Stimulated activated CD4-positive, alpha-beta T cell treated with anti-CD3 and anti-CD28 coated beads, Interleukin-1b, Interleukin-23, amount 100 ng/mL, for 24 hours (primary cell): ENCODE results near the gene RUSF1.
"Not testable (repeated sequence)": the region's sequence is repeated elsewhere in the genome, so short reads cannot be mapped to it uniquely, and the experiment has no call there.

Source experiments
- DNase-seq, 4 experiments: peaks; one replicate each; pipeline ENCODE4 v3.0.0-alpha.2; 2020; ENCODE audit warnings: low read depth in 4 of 4, low spot score in 1 of 4

RUSF1 gene

DNA sequence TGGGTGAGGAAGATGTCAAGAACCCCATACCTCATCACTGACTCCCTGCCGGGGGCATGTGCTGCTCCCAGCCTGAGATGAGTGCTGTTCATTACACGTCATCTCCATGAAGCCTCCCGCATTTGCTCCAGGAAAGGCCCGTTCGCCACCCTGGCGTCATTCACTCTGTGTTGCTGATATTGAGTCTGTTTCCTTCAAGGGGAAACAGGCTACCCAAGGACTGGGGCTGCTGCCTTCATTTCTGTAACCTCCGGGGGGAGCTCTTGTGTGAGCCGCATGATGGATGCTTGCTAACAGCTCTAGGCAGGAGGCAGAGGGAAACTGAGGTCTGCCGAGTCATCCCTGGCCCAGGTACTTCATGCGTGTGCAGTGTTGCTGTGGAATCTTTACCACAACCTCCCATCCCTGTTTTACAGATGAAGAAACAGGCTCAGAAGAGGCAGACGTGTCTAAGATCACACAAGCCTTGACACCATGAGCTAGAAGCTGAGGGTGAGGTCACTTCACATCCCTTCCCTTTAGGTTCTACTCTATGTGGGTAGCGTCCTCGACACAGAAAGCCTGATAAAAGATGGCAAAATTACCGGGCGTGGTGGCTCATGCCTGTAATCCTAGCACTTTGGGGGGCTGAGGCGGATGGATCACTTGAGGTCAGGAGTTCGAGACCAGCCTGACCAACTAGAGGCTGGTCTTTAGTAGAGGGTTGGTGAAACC, 52.4 kb downstream of the RUSF1 start:
- DNase-seq = no peak

DNA sequence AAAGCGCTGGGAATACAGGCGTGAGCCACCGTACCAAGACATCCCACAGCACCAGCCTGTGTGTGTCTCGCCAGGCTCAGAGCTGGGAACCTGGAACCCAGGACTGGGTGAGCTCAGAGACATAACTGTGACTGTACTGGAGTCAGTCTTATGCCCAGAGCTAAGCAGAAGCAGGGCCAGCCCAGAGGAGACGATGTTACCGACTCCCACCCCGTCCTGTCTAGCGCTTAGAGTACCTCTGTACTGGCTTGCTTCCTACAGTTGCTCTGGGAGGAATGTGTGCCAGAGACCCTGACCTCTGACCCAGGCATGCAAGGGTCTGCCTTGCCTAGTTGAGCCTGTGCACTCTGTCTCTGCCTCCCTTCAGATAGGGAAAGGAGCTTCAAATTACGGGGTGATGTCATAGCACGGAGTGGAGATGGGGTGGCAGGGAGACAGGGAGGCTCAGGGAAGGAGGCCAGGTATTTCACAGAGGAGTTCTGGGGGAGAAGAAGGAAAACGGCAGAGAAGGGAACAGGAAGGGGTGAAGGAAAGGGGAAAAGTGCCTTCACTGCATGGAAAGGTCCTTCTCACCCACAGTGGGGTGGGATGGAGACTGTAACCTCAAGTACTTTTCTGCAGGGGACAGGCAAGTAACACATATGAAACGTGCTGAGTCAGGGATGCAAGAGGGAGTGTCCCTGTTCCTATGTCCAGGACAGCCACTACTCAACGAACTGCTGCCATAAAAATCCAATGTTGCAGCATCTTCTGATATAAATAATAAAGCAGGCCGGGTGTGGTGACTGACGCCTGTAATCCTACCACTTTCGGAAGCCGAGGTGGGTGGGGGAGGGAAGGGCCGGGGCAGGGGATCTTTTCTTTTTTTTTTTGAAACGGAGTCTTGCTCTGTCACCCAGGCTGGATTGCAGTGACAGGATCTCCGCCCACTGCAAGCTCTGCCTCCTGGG, 54.7 kb downstream of the RUSF1 start:
- DNase-seq = no peak

DNA sequence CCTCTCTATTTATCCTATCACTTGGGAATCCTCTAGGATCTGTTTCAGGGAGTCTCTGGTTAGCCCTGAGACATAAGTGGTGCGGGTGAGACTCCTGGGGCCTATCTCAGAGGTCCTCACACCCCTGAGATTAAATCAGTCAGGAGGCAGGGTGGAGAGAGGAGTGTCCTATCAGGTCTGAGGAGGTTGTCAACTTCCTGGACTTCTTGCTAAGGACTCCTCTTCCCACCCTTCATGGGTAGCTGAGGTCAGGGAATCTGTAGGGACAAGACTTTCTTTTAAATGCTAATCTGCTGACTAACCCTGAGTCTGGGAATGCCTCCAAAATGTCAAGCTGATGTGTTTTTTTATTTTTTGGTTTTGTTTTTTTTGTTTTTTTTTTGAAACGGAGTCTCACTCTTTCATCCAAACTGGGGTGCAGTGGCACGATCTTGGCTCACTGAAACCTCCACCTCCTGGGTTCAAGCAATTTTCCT, 55.5 kb downstream of the RUSF1 start:
- no peak for DNase-seq

DNA sequence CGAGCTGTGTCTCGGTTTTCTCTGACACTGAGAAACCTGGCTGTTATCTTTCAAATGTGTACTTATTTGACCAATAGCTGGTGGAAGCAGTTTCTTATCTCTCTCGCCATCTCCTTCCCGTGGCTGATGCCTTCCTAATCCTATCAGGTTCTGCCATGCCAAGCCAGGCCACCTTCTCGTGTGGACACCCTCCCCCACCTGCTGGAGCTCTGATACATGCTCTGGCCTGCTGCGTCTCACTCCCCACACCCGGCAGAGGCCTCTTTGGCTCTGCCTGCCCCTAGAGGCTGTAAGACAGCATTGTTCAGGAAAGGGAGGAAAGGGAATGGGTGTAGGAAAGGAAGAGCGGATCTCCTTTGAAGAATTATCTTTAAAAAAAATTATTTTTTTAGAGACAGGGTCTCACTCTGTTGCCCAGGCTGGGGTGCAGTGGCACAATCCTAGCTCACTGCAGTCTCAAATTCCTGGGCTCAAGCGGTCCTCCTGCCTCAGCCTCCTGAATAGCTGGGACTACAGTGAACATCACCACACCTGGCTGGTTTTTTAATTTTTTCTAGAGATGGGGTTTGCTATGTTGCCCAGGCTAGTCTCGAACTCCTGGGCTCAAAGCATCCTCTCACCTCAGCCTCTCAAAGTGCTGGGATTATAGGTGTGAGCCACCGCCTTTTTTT, 56.4 kb downstream of the RUSF1 start:
- DNase-seq = no peak

DNA sequence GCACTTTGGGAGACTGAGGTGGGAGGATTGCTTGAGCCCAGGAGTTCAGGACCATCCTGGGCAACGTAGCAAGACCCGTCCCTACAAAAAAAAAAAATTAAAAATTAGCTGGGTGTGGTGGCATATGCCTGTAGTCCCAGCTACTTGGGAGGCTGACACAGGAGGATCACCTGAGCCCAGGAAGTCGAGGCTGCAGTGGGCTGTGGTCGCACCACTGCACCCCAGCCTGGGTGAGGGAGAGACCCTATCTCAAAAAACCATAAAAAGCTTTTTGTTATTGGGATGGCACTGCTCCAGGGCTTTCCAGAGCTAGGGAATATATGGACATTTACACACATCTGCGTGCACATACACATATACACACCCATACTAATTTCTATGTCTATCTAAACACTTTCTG, 57.0 kb downstream of the RUSF1 start:
- DNase-seq = no peak

DNA sequence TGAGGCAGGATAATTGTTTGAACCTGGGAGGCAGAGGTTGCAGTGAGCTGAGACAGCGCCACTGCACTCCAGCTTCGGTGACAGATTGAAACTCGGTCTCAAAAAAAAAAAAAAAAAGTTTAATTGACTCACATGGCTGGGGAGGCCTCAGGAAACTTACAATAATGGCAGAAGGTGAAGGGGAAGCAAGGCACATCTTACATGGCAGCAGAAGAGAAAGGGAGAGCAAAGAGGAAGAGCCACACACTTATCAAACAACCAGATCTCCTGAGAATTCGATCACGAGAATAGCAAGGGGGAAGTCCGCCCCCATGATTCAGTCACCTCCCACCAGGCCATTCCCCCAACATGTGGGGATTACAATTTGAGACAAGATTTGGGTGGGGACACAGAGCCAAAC, 62.3 kb downstream of the RUSF1 start:
- DNase-seq = not testable (repeated sequence)

DNA sequence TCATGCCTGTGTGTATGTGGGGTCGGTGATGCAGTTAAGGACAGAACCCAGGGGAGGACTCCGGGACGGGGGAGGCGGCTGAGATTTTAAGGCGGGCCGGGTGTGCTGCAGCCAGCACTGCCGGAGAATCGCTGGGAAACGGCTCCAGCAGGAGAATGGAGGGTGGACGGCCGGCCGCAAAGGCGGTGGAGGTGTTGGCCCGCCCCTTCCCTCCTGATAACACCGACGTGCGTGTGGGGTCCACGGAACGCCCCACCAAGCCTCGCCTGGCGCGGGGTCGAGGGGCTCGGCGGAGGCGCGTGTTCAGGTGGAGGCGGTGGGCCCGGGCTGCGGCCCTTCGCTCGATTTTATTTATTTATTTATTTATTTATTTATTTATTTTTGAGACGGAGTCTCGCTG, 66.2 kb downstream of the RUSF1 start:
- DNase-seq = no peak

DNA sequence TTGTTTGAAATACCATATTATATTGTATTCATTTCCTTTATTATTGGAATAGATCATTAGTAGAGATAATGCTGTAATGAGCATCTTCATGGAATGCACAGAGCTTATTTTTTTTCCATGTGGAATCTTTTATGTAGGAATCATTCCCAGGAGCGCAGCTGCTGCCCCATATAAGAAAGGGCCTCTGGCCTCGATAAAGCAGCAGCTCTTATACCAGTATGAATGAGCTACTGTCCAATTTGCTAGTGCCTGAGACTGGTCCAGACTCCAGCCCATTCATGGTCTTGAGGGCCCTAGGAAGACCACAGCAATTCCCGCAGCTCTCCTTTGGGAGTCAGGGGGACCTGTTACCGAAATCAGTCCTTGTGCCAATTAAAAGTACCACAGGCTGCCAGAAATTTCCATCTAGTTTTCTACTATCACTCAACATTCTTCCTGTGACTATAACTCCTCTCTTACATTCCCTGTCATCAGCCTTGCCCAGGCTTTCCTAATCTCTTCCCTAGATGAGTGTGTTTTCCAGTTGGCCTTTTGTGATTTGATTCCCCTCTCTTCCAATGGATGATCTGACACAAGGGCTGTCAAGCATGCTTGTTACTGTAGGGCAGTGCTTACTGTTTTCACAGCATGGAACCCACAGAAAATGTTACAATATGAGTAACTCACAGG, 67.5 kb downstream of the RUSF1 start:
- no peak for DNase-seq

DNA sequence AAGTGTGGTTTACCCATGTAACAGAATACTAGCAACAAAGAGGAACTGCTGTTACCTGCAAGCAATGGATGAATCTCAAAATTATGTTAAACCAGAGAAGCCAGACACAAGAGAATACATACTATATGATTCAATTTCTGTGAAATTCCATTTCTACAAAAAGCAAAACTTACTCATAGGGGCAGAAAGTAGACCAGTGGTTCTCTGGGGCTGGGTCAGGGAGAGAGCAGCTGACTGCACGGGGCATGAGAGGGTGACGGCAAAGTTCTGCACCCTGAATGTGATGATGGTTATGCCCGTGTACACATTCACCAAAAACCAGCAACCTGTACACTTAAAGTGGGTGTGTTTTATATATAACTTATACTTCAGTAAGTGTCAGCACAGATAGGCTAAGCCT, 68.7 kb downstream of the RUSF1 start:
- no peak for DNase-seq
